Fibroblast of lung (primary cell): ENCODE results near the gene TARS2.

Experiments
- EZH2 ChIP-seq: IDR thresholded peaks from 2 replicates; pipeline ENCODE4 v1.5.1; 2012; ENCODE audit warnings: low read length, control low read depth, mild to moderate bottlenecking; ENCODE audit errors: missing control alignments
- TF ChIP-seq, protein P1 (sequence below), 2 donors: IDR thresholded peaks in 1 of 2; conservative IDR thresholded peaks in 1 of 2; 1 replicate in 1 of 2; 2 replicates in 1 of 2; pipeline ENCODE4 v1.5.1; 2011 to 2012; ENCODE audit warnings: low read length in 2 of 2, control low read depth in 1 of 2, inconsistent platforms in 1 of 2, low read depth in 1 of 2, mild to moderate bottlenecking in 1 of 2

DNA sequence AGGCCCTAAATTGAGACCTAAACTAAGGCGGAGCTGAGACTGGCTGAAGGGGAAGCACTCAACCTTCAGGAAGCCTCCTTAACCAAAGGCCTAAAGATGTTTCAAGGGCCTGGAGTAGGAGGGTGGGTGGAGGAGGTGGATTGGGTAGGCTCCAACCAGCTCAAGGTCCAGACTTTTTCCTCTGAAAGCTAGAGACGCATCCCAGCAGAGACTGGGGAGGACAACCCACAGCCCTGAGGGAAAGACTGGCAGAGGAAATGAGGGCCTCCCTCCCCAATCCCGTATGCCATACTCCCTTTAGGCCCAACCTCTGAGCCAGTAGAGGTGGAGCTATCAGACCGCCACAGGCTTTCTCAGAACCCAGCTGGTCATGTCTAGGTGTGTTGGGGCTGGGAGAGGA lies 21.8 kb downstream of the TARS2 start:
- TF ChIP-seq, protein P1, sequence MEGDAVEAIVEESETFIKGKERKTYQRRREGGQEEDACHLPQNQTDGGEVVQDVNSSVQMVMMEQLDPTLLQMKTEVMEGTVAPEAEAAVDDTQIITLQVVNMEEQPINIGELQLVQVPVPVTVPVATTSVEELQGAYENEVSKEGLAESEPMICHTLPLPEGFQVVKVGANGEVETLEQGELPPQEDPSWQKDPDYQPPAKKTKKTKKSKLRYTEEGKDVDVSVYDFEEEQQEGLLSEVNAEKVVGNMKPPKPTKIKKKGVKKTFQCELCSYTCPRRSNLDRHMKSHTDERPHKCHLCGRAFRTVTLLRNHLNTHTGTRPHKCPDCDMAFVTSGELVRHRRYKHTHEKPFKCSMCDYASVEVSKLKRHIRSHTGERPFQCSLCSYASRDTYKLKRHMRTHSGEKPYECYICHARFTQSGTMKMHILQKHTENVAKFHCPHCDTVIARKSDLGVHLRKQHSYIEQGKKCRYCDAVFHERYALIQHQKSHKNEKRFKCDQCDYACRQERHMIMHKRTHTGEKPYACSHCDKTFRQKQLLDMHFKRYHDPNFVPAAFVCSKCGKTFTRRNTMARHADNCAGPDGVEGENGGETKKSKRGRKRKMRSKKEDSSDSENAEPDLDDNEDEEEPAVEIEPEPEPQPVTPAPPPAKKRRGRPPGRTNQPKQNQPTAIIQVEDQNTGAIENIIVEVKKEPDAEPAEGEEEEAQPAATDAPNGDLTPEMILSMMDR (conservative IDR thresholded peaks at IDR 0.05 in 1 of 2, IDR thresholded peaks at IDR 0.05 in 1 of 2; ENCODE audit: low read depth in 1 of 2, low read length in 2 of 2), result no peak
- TF ChIP-seq EZH2, result no peak
